Astrocyte (in vitro differentiated cells and primary cell): ENCODE measurements around the gene FRMD4A. TPM values are rescaled to one million over a fixed set of nuclear protein-coding genes. Genes with fewer than 3 reads are reported as not detected.

Experiments used
- DNase-seq: peaks from one replicate; pipeline ENCODE4 v3.0.0-alpha.2; 2010; ENCODE audit warnings: low read depth
- FAIRE-seq: peaks from 2 replicates; lab custom pipeline; 2011; peaks lifted over from hg19 to GRCh38; lab: Jason Lieb, UNC
- H2AFZ ChIP-seq: 2 replicates; pipeline ENCODE4 v1.6.0; 2012; ENCODE audit warnings: low read depth, low read length, inconsistent platforms
- H3K27ac ChIP-seq: 2 replicates; pipeline ENCODE4 v1.5.1; 2011; ENCODE audit warnings: low read depth, low read length, inconsistent platforms
- H3K27me3 ChIP-seq: 2 replicates; pipeline ENCODE4 v1.6.0; 2011; ENCODE audit warnings: low read length, inconsistent platforms; ENCODE audit not compliant: insufficient read depth
- H3K36me3 ChIP-seq: 2 replicates; pipeline ENCODE4 v1.5.1; 2011; ENCODE audit warnings: low read length, inconsistent platforms; ENCODE audit not compliant: insufficient read depth
- H3K4me1 ChIP-seq: 2 replicates; pipeline ENCODE4 v1.5.1; 2011; ENCODE audit warnings: low read length, inconsistent platforms; ENCODE audit not compliant: insufficient read depth
- H3K4me2 ChIP-seq: 2 replicates; pipeline ENCODE4 v1.6.0; 2012; ENCODE audit warnings: low read length, inconsistent platforms
- H3K4me3 ChIP-seq: 2 replicates; pipeline ENCODE4 v1.5.1; 2011; ENCODE audit warnings: low read depth, mild to moderate bottlenecking, low read length, inconsistent platforms; ENCODE audit not compliant: insufficient read depth
- H3K79me2 ChIP-seq: 2 replicates; pipeline ENCODE4 v1.6.0; 2012; ENCODE audit warnings: mild to moderate bottlenecking, low read length, inconsistent platforms; ENCODE audit not compliant: insufficient read depth
- H3K9ac ChIP-seq: 2 replicates; pipeline ENCODE4 v1.6.0; 2012; ENCODE audit warnings: mild to moderate bottlenecking, low read length, inconsistent platforms
- H3K9me3 ChIP-seq: 2 replicates; pipeline ENCODE4 v1.5.1; 2012; ENCODE audit warnings: low read depth, mild to moderate bottlenecking, low read length, inconsistent platforms; ENCODE audit not compliant: insufficient read depth
- H4K20me1 ChIP-seq: 2 replicates; pipeline ENCODE4 v1.6.0; 2012; ENCODE audit warnings: low read length, inconsistent platforms; ENCODE audit not compliant: insufficient read depth
- H3K27ac Mint-ChIP-seq: one replicate; pipeline ENCODE4 v1.8.0; 2021; ENCODE audit warnings: mild to moderate bottlenecking, mixed read lengths; ENCODE audit not compliant: unreplicated experiment
- H3K27me3 Mint-ChIP-seq: one replicate; pipeline ENCODE4 v1.8.0; 2021; ENCODE audit warnings: low read depth, mixed read lengths; ENCODE audit not compliant: unreplicated experiment
- H3K36me3 Mint-ChIP-seq: one replicate; pipeline ENCODE4 v1.8.0; 2021; ENCODE audit warnings: low read depth, mixed read lengths; ENCODE audit not compliant: unreplicated experiment
- H3K4me1 Mint-ChIP-seq: one replicate; pipeline ENCODE4 v1.8.0; 2021; ENCODE audit warnings: low read depth, mixed read lengths; ENCODE audit not compliant: unreplicated experiment
- H3K4me3 Mint-ChIP-seq: one replicate; pipeline ENCODE4 v1.8.0; 2021; ENCODE audit warnings: mild to moderate bottlenecking, moderate library complexity, mixed read lengths; ENCODE audit not compliant: unreplicated experiment
- H3K9me3 Mint-ChIP-seq: one replicate; pipeline ENCODE4 v1.8.0; 2021; ENCODE audit warnings: mild to moderate bottlenecking, mixed read lengths; ENCODE audit not compliant: unreplicated experiment
- EZH2 ChIP-seq: IDR thresholded peaks from 2 replicates; pipeline ENCODE4 v1.6.1; 2012; ENCODE audit warnings: mild to moderate bottlenecking, low read length, inconsistent platforms; ENCODE audit not compliant: insufficient read depth
- total RNA-seq: library from RNA; stranded (reverse); gene quantifications from 2 replicates; pipeline ENCODE4 v1.2.1, GENCODE V29; 2021
- TF ChIP-seq, protein P1 (sequence below): IDR thresholded peaks from 2 replicates; pipeline ENCODE4 v1.5.1; 2011; ENCODE audit warnings: low read depth, mild to moderate bottlenecking, inconsistent platforms, low read length, moderate library complexity; ENCODE audit not compliant: insufficient read depth

The FRMD4A gene
- total RNA-seq, 1 donor from 2014 or later: 82.5 TPM

DNA sequence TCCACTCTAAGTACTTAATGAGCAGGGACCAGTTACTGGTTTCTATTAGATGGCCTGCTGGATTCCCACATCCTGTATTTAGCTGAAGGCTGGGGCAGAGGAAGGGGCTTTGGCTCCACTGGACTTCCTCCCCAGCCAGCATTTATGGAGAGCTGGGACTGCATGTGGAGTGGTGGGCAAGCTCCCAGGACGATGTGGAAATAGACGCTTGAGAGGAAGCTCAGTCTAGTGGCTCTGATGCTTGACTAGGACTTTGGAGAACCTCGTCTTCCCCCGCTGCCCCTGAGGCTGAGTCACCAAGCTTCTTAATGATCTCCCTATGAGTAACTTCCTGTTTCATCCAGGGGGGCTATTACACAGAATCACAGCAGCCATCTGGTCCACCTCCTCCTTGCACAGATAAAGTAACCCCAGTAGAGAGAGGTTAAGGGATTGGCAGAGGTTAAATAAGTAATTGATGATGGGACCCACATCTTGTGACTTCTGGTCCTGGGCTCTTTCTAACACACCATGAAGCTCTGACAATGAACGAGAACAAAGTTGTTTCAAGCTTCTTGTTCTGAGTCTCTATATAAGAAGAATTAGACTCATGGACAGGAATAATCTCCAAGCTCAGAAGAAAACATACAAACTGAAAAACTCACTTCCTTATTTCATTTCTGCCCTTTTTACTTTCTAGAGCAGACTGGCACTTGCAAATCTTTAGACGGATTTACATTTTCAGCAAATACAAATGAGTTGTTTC is 617.7 kb downstream of the FRMD4A start:
- H3K79me2 ChIP-seq: peaks cover 31% of the 10 kb centered on the region
- H4K20me1 ChIP-seq: no peaks in the 10 kb centered on the region
- Mint-ChIP-seq H3K36me3 (peaks cover 7% of the 10 kb centered on the region), H3K27ac (peak overlapping the region; percentile 91), H3K9me3 (peaks cover 2% of the 10 kb centered on the region), H3K4me1 (peaks cover 54% of the 10 kb centered on the region), H3K4me3 (no peak overlapping the region), H3K27me3 (no peaks in the 10 kb centered on the region)
- H3K27me3 ChIP-seq: no peaks in the 10 kb centered on the region
- no peaks in the 10 kb centered on the region for H3K36me3 ChIP-seq
- peak overlapping the region; percentile 74 for H3K9ac ChIP-seq
- peaks cover 79% of the 10 kb centered on the region for H3K4me1 ChIP-seq
- H3K27ac ChIP-seq: peak overlapping the region; percentile 91
- TF ChIP-seq, protein P1, sequence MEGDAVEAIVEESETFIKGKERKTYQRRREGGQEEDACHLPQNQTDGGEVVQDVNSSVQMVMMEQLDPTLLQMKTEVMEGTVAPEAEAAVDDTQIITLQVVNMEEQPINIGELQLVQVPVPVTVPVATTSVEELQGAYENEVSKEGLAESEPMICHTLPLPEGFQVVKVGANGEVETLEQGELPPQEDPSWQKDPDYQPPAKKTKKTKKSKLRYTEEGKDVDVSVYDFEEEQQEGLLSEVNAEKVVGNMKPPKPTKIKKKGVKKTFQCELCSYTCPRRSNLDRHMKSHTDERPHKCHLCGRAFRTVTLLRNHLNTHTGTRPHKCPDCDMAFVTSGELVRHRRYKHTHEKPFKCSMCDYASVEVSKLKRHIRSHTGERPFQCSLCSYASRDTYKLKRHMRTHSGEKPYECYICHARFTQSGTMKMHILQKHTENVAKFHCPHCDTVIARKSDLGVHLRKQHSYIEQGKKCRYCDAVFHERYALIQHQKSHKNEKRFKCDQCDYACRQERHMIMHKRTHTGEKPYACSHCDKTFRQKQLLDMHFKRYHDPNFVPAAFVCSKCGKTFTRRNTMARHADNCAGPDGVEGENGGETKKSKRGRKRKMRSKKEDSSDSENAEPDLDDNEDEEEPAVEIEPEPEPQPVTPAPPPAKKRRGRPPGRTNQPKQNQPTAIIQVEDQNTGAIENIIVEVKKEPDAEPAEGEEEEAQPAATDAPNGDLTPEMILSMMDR: no peak
- no peak for TF ChIP-seq EZH2
- H3K4me2 ChIP-seq: peak overlapping the region; percentile 70
- DNase-seq: peak; percentile 99
- FAIRE-seq: peak; percentile 98
- H2AFZ ChIP-seq: no peak overlapping the region
- H3K9me3 ChIP-seq: no peaks in the 10 kb centered on the region
- peak overlapping the region; percentile 26 for H3K4me3 ChIP-seq

DNA sequence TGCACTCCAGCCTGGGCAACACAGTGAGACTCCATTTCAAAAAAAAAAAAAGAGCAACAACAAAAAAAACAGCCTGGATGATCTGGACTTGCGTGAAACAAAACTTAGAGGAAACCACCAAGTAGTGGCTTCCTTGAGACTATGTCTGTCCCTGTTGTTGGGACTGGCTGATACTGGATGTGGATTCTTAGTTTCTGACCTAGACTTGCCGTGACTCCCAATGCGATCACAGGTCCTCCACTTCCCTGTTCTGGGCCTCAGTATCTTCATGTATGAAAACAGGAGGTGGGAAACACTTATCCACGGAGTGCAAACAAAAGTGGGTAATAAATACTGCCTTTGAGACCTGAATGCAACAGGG is 618.3 kb downstream of the FRMD4A start:
- FAIRE-seq (no peak), DNase-seq (no peak)
- no peak for TF ChIP-seq EZH2
- TF ChIP-seq, protein P1: no peak
- no peak overlapping the region for H2AFZ ChIP-seq
- peak overlapping the region; percentile 91 for H3K27ac ChIP-seq
- peak overlapping the region; percentile 61 for H3K9ac ChIP-seq
- H3K4me3 ChIP-seq: no peak overlapping the region
- Mint-ChIP-seq H3K27ac (peak overlapping the region; percentile 91), H3K9me3 (peaks cover 2% of the 10 kb centered on the region), H3K27me3 (no peaks in the 10 kb centered on the region), H3K4me3 (peak overlapping the region; percentile 50), H3K36me3 (peaks cover 3% of the 10 kb centered on the region), H3K4me1 (peaks cover 55% of the 10 kb centered on the region)
- no peaks in the 10 kb centered on the region for H3K27me3 ChIP-seq
- H3K4me2 ChIP-seq: peak overlapping the region; percentile 62
- no peaks in the 10 kb centered on the region for H3K9me3 ChIP-seq
- H3K4me1 ChIP-seq: peaks cover 78% of the 10 kb centered on the region
- no peaks in the 10 kb centered on the region for H4K20me1 ChIP-seq
- H3K79me2 ChIP-seq: peaks cover 36% of the 10 kb centered on the region
- H3K36me3 ChIP-seq: no peaks in the 10 kb centered on the region

DNA sequence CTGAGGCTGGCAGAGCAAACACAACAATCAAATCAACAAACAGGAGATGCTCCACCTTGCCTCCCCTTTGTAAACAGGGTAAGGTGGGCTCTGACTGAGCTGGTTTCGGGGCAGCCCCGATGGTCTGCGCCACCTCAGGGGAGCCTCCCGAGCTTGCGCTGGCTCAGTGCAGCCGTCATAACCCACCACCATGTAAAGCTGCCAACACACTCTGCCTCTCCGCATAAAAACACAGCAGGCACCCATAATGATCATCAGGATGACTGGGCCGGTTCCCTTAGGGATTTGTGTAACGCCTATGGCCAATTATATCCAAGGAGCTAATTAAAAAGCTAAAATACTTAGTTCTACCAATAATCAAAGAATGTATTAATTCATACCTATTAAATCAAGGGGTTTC is 619.4 kb downstream of the FRMD4A start:
- no peak for TF ChIP-seq EZH2
- TF ChIP-seq, protein P1: no peak
- peak overlapping the region; percentile 4 for H3K27ac Mint-ChIP-seq
- Histone ChIP-seq H3K4me1 (peaks cover 70% of the 10 kb centered on the region), H3K27ac (peak overlapping the region; percentile 10), H4K20me1 (peaks cover 6% of the 10 kb centered on the region), H3K9me3 (no peaks in the 10 kb centered on the region), H3K9ac (no peak overlapping the region), H3K4me3 (no peak overlapping the region), H2AFZ (no peak overlapping the region), H3K27me3 (no peaks in the 10 kb centered on the region), H3K4me2 (no peak overlapping the region), H3K36me3 (no peaks in the 10 kb centered on the region), H3K79me2 (peaks cover 48% of the 10 kb centered on the region)
- peaks cover 1% of the 10 kb centered on the region for H3K36me3 Mint-ChIP-seq
- peaks cover 2% of the 10 kb centered on the region for H3K9me3 Mint-ChIP-seq
- DNase-seq: no peak
- peak overlapping the region; percentile 3 for H3K4me3 Mint-ChIP-seq
- peaks cover 63% of the 10 kb centered on the region for H3K4me1 Mint-ChIP-seq
- no peak for FAIRE-seq
- H3K27me3 Mint-ChIP-seq: no peaks in the 10 kb centered on the region
